ELF-1 (cell line): Measurements from ENCODE around the gene PRSS21.

Experiments used
- DNase-seq: peaks from one replicate; pipeline ENCODE4 v3.0.0-alpha.2; 2016; ENCODE audit warnings: low read depth, low spot score

The PRSS21 gene

GRCh38 chr16:2779978-2780898 lies 36.8 kb upstream of the PRSS21 start:
- DNase-seq = no peak

DNA sequence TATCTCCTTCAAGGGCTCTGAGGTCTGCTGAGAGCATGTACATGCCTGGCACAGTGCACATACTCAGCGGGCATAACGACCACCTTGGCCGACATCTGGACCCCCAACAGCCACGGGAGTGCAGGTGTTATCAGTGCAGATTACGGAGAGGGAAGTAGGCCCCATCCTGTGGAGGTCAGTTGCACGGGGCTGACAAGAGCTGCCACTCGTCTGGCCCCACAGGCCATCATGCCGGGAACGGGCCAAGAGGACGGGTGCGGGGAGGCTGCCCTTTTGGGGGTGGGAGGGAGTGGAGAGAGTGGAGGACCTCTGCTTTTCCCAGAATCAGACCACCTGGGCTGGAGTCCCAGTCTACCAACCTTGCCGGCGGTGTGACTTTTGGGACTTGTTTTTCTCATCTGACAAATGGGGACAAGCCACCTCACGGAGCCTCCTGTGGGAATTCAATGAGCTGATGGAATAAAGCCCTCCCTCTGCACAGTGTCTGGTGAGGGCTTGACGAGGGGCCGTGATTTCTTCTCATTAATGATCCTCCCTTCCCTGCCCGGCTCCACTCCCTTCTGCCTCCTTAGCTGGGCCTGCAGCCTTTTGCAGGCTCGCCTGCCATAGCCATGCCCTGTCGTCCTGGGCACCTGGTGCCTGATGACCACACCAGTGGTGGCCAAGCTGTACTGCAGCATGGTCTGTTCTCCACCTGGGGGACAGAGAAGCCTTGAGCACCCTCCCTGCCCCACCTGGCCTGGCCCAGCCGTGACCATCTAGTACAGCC lies 34.3 kb upstream of the PRSS21 start:
- no peak for DNase-seq

GRCh38 chr16:2783581-2784357 lies 33.3 kb upstream of the PRSS21 start:
- DNase-seq = no peak

- DNase-seq = no peak
These were observed 32.5 kb upstream of the PRSS21 start for GRCh38 chr16:2784358-2785100.

DNA sequence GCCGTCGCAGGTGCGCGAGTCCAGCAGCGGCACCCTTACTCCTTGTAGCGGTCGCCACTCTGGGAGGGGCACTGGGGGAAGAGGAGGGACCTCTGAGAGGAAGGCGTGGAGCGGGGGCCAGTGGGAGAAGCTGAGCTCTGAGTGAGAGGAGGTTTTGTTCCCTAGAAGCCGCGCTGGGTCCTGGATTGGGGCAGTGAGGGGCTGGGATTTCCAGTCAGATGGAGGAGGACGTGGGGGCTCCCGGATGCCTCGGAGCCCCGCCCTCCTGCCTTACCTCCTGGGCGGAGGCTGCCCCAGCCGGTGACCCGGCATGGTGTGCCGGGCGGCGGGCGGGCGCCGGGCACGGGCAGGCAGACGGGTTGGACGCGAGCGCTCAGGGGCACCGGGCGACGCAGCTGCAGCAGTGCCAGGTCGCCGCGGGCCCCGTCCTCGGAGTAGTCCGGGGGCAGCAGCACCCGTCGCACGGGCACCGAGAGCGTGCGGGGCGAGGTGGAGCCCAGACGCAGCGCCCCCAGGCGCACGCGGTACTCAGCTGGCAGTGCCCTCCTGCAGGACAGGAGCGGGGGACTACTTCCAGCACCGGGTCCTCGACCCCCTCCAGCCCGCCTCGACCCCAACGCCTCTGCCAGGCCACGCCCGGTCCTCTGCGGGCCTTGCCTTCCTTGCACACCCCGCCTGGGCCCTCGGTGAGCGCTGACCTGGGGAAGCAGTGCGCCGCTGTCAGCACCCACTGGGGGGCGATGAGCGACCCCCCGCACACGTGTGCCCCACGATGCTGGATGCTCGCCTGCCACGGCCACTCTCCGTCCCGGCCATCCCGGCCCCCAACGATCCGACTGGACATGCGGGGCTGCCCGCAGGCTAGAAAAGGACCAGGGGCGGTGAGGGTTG lies 31.7 kb upstream of the PRSS21 start:
- no peak for DNase-seq

GRCh38 chr16:2786061-2786825 lies 30.8 kb upstream of the PRSS21 start:
- no peak for DNase-seq

GRCh38 chr16:2786826-2787151 lies 30.2 kb upstream of the PRSS21 start:
- no peak for DNase-seq

GRCh38 chr16:2787406-2787805 lies 29.6 kb upstream of the PRSS21 start, which contains the start of gene PRSS33:
Gene PRSS33 (minus strand): TSS chr16:2787560. CDS start chr16:2786547, 1,013 bp downstream.
- no peak for DNase-seq

DNA sequence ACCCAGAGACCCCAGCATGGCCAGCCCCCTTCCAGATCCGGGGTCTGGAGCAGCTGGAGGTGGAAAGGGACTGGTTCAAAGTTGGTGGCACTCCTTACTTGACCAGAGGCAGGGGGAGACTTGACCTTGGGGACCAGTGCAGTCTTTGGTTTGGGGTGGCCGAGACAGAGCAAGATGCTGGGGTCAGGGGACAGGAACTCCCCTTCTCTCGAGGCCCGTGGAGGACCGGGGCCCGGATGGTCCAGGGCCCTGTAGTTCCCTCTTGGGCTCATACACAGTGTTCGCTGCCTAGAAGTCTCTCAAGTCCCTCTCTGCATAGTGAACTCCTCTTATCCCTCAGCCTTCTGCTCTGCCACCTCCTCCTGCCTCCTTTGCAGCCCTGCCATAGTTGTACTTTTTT lies 29.1 kb upstream of the PRSS21 start:
- no peak for DNase-seq

DNA sequence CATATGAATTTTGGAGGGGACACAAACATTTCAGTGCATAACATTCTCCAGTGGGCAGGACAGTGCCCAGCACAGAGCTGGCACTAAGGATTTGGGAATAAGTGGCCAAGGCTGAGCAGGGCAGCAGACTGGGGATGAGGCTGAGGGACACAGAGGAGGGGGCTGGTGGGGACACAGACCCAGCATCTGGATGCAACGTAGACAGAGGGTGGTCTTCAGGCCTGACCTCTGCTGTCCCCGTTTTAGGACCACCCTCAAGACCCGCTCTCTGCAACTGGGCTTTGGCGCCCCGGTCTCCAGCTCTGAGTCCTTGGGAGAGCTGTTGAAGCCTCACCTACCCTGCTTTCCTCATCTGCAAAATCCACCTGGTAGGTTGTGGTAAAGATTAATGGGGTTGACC lies 26.4 kb upstream of the PRSS21 start:
- DNase-seq = no peak

DNA sequence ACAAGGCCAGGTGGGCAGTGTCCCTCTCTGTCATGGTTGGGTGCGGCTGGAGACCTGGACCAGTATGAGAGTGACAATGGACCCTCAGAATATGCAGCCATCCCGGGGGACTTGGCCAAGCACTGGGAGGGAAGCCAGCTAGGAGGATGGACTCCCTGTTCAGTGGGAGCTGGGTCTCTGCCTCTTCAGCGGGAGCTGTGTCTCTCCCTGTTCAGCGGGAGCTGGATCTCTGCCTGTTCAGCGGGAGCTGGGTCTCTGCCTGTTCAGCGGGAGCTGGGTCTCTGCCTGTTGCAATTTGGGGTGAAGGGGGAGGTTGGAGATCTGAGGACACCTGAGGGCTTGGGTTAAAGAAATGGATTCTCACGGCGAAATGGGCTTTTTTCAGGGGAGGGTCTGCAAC lies 25.9 kb upstream of the PRSS21 start:
- DNase-seq = no peak

GRCh38 chr16:2792940-2793339 lies 24.1 kb upstream of the PRSS21 start:
- DNase-seq = no peak

- DNase-seq = no peak
These were observed 21.5 kb upstream of the PRSS21 start for GRCh38 chr16:2795395-2796143.

GRCh38 chr16:2798723-2799204 lies 18.3 kb upstream of the PRSS21 start:
- no peak for DNase-seq

- no peak for DNase-seq
These were observed 17.7 kb upstream of the PRSS21 start for GRCh38 chr16:2799205-2799858.

- no peak for DNase-seq
These were observed 17.2 kb upstream of the PRSS21 start for GRCh38 chr16:2799859-2800226.

GRCh38 chr16:2803545-2804195 lies 13.4 kb upstream of the PRSS21 start:
- no peak for DNase-seq

DNA sequence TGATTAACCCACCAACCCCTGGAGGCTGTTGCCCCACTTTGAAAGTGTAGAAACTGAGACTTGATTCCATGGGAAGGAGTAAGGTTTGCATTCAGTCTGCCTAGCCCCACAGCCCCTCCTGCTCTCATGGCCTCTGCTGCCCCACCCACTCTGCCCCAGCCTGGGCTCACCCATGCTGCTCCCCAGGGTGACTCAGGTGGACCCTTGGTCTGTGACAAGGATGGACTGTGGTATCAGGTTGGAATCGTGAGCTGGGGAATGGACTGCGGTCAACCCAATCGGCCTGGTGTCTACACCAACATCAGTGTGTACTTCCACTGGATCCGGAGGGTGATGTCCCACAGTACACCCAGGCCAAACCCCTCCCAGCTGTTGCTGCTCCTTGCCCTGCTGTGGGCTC lies 12.3 kb upstream of the PRSS21 start:
- no peak for DNase-seq
